Medulla oblongata (tissue), 1 donor: ENCODE data around the gene MTERF4.

Experiments
- DNase-seq: peaks from one replicate; pipeline ENCODE4 v3.0.0-alpha.2; 2015; ENCODE audit errors: extremely low spot score

Gene MTERF4

GRCh38 chr2:241088791-241089732 lies 13.0 kb downstream of the MTERF4 start:
- no peak for DNase-seq

- no peak for DNase-seq
These were observed 13.7 kb downstream of the MTERF4 start for GRCh38 chr2:241088376-241088775.

GRCh38 chr2:241087420-241088268 lies 14.4 kb downstream of the MTERF4 start:
- no peak for DNase-seq

GRCh38 chr2:241084856-241085444 lies 17.1 kb downstream of the MTERF4 start:
- no peak for DNase-seq

GRCh38 chr2:241083091-241083415 lies 19.0 kb downstream of the MTERF4 start:
- DNase-seq, result no peak

- DNase-seq, result no peak
These were observed 19.6 kb downstream of the MTERF4 start for GRCh38 chr2:241082341-241083090.

GRCh38 chr2:241081643-241082340 lies 20.3 kb downstream of the MTERF4 start:
- no peak for DNase-seq

- no peak for DNase-seq
These were observed 20.9 kb downstream of the MTERF4 start for GRCh38 chr2:241081190-241081642.

GRCh38 chr2:241080405-241081189 lies 21.5 kb downstream of the MTERF4 start:
- DNase-seq, result no peak

GRCh38 chr2:241074901-241075540 lies 27.1 kb downstream of the MTERF4 start:
- DNase-seq, result no peak

GRCh38 chr2:241074065-241074818 lies 27.8 kb downstream of the MTERF4 start:
- DNase-seq, result no peak

- DNase-seq, result no peak
These were observed 28.7 kb downstream of the MTERF4 start for GRCh38 chr2:241073166-241074064.

GRCh38 chr2:241072553-241073165 lies 29.4 kb downstream of the MTERF4 start:
- DNase-seq, result no peak

- no peak for DNase-seq
These were observed 29.9 kb downstream of the MTERF4 start for GRCh38 chr2:241072151-241072550.

GRCh38 chr2:241071677-241072111 lies 30.4 kb downstream of the MTERF4 start:
- DNase-seq, result no peak

GRCh38 chr2:241070811-241071676 lies 31.0 kb downstream of the MTERF4 start:
- no peak for DNase-seq
